ENCODE results near the gene MTCH2. TPM values are rescaled to one million over a fixed set of nuclear protein-coding genes. Genes with fewer than 3 reads are reported as not detected.

MTCH2 gene
- polyA plus RNA-seq, 1 donor from 2014 or later = 123 TPM

DNA sequence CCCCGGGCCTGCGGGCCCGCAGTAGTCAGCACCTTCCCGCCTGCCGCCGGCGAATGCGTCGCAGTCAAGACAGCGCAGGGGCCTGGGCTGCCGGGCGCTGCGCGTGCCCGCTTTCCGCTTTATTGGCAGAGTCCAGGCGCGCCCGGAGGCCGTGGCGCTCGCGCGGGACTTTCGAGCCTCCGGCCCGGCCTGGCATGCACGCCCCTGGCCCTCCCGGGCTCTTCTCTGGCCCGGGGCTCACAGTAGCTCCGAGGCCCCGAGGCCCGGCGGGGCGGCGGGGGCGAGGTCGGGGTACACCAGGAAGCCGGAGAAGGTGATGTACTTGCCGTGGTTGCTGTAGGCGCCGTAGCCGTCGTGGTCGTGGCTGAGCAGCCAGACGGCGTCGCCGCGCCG, 52.8 kb downstream of the MTCH2 start:
- Histone ChIP-seq H3K9ac (ENCODE audit: low read length) (no peak overlapping the region), H3K4me3 (ENCODE audit: low read length) (no peak overlapping the region), H3K36me3 (ENCODE audit: insufficient read depth, low read length) (no peaks in the 10 kb centered on the region), H2AFZ (ENCODE audit: low read depth, low read length) (no peak overlapping the region), H3K9me3 (ENCODE audit: low read length) (no peaks in the 10 kb centered on the region), H3K4me2 (ENCODE audit: low read length) (no peak overlapping the region), H3K9me2 (ENCODE audit: insufficient read depth, low read length) (no peaks in the 10 kb centered on the region), H3F3A (ENCODE audit: insufficient read depth, low read length, poor library complexity, severe bottlenecking) (no peaks in the 10 kb centered on the region), H3K27ac (ENCODE audit: low read length) (no peak overlapping the region), H3K27me3 (ENCODE audit: insufficient read depth, low read depth, low read length) (no peaks in the 10 kb centered on the region), H3K79me2 (replicated peaks; ENCODE audit: insufficient read depth, low read length) (no peaks in the 10 kb centered on the region), H4K20me1 (ENCODE audit: insufficient read depth) (no peaks in the 10 kb centered on the region)
- no peak for TF ChIP-seq EZH2 (IDR thresholded peaks at IDR 0.05; ENCODE audit: borderline replicate concordance, insufficient read depth, low read length, poor library complexity, severe bottlenecking)
- TF ChIP-seq EP300 (conservative IDR thresholded peaks at IDR 0.05; ENCODE audit: poor library complexity, severe bottlenecking) = no peak
- no peak for TF ChIP-seq POLR2AphosphoS5 (IDR thresholded peaks at IDR 0.05)
- no peak for TF ChIP-seq MXI1 (conservative IDR thresholded peaks at IDR 0.05; ENCODE audit: poor library complexity, severe bottlenecking)
- no peak for TF ChIP-seq CTCF (IDR thresholded peaks at IDR 0.05; ENCODE audit: poor library complexity, severe bottlenecking)
- no peak for TF ChIP-seq REST (IDR thresholded peaks at IDR 0.05; ENCODE audit: borderline replicate concordance)
- TF ChIP-seq RAD21 (conservative IDR thresholded peaks at IDR 0.05) = no peak
- TF ChIP-seq TAF1 (IDR thresholded peaks at IDR 0.05; ENCODE audit: low read depth) = no peak
- no peak for TF ChIP-seq SMC3 (conservative IDR thresholded peaks at IDR 0.05; ENCODE audit: poor library complexity)

GRCh38 chr11:47589118-47589517, 53.2 kb downstream of the MTCH2 start:
- Histone ChIP-seq H3K9ac (ENCODE audit: low read length) (no peak overlapping the region), H3K27me3 (ENCODE audit: insufficient read depth, low read depth, low read length) (no peaks in the 10 kb centered on the region), H3K79me2 (replicated peaks; ENCODE audit: insufficient read depth, low read length) (no peaks in the 10 kb centered on the region), H3K27ac (ENCODE audit: low read length) (no peak overlapping the region), H3K4me3 (ENCODE audit: low read length) (no peak overlapping the region), H3K9me2 (ENCODE audit: insufficient read depth, low read length) (no peaks in the 10 kb centered on the region), H3K9me3 (ENCODE audit: low read length) (no peaks in the 10 kb centered on the region), H4K20me1 (ENCODE audit: insufficient read depth) (no peaks in the 10 kb centered on the region), H2AFZ (ENCODE audit: low read depth, low read length) (no peak overlapping the region), H3F3A (ENCODE audit: insufficient read depth, low read length, poor library complexity, severe bottlenecking) (no peaks in the 10 kb centered on the region), H3K36me3 (ENCODE audit: insufficient read depth, low read length) (no peaks in the 10 kb centered on the region), H3K4me2 (ENCODE audit: low read length) (no peak overlapping the region)
- TF ChIP-seq EP300 (conservative IDR thresholded peaks at IDR 0.05; ENCODE audit: poor library complexity, severe bottlenecking) (no peak), EZH2 (IDR thresholded peaks at IDR 0.05; ENCODE audit: borderline replicate concordance, insufficient read depth, low read length, poor library complexity, severe bottlenecking) (no peak), RAD21 (conservative IDR thresholded peaks at IDR 0.05) (no peak), CTCF (IDR thresholded peaks at IDR 0.05; ENCODE audit: poor library complexity, severe bottlenecking) (no peak), TAF1 (IDR thresholded peaks at IDR 0.05; ENCODE audit: low read depth) (no peak), SMC3 (conservative IDR thresholded peaks at IDR 0.05; ENCODE audit: poor library complexity) (no peak), POLR2AphosphoS5 (IDR thresholded peaks at IDR 0.05) (no peak), MXI1 (conservative IDR thresholded peaks at IDR 0.05; ENCODE audit: poor library complexity, severe bottlenecking) (no peak), REST (IDR thresholded peaks at IDR 0.05; ENCODE audit: borderline replicate concordance) (no peak)
